Frontal cortex (tissue), 4 donors: Measurements from ENCODE around the gene FSD1. TPM values are rescaled to one million over a fixed set of nuclear protein-coding genes. Genes with fewer than 3 reads are reported as not detected.
"Not testable (repeated sequence)": the region's sequence is repeated elsewhere in the genome, so short reads cannot be mapped to it uniquely, and the experiment has no call there.

Experiments
- DNase-seq, 2 donors: peaks; one replicate each; pipeline ENCODE4 v3.0.0; 2012; ENCODE audit warnings: low spot score in 2 of 2
- FAIRE-seq: peaks from 2 replicates; lab custom pipeline; 2012; peaks lifted over from hg19 to GRCh38; lab: Jason Lieb, UNC
- total RNA-seq: library from RNA; depleted of rRNA; stranded (reverse); fragments of >200 nt; gene quantifications from one replicate; pipeline ENCODE4 v1.2.3, GENCODE V29; 2014
- donor health status: control.
- donor health status: control.
- donor health status: control.

The FSD1 gene
- total RNA-seq, 1 donor from 2014 or later, result 38.7 TPM

DNA sequence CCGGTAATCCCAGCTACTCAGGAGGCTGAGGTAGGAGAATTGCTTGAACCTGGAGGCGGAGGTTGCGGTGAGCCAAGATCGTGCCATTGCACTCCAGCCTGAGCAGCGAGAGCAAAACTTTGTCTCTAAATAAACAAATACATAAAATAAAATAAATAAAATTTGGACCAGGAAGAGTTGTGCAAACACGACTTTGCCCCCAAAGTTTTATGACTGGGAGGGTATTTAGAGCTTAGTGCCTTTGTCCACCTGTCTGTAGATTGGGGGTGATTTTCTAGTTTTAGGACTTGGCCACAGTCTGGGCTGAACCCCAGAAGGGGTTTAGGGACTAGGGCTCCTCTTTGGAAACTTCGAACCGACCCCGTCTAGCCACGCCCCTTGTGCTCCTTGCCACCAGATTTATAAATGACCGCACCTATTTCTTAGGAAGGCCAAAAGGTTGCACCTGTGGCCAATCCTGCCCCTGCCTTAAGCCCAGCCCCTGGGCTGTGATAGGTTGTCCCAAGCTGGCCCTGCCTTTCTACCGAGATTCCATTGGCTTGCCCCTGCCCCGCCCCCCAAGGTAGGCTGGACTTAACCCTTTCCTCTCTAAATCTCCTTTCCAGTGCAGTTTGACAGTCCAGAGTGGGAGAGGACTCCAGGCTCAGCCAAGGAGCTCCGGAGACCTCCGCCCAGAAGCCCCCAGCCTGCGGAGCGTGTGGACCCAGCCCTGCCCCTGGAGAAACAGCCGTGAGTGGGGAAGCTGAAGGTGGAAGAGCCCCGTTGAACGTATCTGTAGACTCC, 20.0 kb upstream of the FSD1 start:
- DNase-seq (no peak), FAIRE-seq (no peak)

DNA sequence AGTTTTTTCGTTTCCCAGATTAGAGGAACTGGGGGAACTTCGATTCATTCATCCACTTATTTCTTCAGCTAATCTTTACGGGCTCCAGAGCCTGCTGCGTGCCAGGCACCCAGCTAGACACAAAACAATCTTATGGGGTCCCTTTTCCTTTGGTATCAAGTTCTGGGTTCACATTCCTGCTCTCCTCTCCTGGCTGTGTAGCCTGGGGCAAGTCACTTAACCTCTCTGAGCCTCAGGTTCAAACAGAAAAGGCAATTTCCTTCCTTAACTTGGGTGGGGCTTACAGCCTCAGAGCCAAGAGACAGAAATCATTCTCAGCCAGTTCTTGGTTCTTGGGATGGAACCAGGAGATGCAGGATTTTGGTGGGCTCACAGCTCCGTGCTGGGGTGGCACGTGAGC, 19.4 kb upstream of the FSD1 start:
- FAIRE-seq (no peak), DNase-seq (no peak)

DNA sequence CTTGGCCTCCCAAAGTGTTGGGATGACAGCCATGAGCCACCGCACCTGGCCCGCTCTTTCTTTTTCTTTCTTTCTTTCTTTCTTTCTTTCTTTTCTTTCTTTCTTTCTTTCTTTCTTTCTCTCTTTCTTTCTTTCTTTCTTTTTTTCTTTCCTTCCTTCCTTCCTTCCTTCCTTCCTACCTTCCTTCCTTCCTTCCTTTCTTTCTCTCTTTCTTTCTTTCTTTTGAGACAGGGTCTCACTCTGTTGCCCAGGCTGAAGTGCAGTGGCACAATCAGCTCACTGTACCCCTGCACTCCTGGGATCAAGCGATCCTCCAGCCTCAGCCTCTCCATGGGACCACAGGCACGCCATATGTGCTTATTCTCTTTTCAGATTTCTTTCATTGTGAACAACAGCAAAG, 18.3 kb upstream of the FSD1 start:
- FAIRE-seq, DNase-seq: not testable (repeated sequence)

DNA sequence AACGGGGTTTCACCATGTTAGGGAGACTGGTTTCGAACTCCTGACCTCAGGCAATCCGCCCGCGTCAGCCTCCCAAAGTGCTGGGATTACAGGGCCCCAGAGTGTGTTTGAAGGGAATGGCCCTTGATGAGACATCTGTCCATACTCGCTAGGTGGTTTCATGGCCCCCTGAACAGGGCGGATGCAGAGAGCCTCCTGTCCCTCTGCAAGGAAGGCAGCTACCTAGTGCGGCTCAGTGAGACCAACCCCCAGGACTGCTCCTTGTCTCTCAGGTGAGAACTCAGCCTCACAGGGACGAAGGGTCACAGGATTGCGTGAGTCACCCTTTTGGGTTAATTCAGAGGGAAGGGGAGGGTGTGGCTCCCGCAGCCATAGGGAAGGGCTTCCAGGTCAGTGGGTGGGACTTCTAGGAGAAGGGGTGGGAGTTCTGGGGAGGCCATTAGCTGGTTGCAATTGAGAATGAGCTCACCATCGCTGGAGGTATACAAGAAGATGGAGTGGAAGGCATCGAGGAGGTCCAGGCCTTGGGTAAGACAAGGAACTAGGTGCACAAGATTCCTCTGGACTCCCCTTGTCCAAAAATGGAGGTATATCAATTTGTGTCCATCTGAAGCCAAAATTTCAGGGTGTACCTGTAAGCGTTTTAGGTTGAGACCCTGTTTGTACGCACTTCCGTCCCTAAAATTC, 16.2 kb upstream of the FSD1 start:
- no peak for FAIRE-seq
- DNase-seq, result no peak

DNA sequence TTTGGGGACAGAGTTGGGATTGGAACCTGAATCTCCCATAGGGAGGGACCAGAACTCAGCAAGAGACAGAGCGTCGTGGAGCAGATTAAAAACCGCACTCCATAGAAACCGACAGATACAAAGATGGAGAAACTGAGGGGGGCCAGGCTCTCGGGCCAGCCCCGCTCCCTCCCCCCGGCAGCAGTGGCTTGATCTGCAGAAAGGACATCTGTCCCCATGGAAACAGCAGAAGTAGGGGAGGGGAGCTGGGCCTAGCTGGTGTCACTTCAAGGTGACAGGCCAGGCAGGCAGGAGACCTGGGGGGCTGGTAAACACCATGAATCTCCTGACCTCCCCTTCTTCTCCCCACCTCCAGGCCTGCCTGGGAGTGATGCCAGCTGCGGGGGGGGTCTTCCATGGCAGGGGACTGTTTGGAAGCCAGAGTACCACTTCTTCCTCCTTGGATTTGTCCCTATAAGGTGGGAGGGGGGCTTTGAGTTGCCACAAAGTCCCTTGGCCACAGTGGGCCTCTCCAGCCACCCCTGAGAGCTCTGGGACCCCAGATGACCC, 13.1 kb upstream of the FSD1 start:
- FAIRE-seq, result no peak
- DNase-seq, result no peak

DNA sequence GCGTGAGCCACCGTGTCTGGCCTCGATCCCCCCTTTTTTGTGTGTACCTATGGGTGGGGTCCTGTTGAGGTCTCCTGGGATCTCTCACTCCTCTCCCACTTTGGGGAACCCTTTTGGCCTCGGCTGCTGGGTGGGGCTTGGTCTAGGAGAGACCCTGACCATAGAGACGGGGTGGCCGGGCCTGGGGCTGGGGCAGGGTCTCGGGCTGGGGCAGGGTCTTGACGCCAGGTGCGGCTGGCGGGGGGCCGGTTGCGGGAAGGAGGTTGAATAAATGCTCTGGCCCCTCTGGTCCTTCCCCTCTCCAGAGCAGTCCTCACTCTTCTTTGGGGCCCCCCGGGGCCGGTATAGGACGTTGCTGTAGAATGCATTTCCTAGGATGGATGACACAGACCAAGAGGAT, 11.9 kb upstream of the FSD1 start:
- FAIRE-seq (no peak), DNase-seq (no peak)

DNA sequence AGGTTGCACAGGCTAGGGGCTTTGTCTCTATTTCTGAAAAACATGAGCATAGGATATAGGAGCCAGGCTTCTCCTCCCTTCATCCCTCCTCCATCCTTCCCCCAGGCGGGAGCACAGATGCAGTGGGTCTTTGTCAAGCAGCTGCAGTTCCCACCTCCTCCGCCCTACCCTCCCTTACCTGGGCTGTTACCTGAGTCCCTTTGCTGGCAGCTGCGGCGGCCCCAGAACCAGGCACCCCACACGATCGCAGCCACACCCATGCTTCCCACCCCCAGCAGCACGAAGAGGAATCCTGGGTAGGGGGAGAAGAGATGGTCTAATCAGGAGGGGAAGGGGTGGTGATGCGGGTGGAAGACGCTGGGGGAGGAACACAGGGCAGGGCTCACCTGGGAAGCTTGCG, 10.0 kb upstream of the FSD1 start:
- no peak for DNase-seq
- no peak for FAIRE-seq

DNA sequence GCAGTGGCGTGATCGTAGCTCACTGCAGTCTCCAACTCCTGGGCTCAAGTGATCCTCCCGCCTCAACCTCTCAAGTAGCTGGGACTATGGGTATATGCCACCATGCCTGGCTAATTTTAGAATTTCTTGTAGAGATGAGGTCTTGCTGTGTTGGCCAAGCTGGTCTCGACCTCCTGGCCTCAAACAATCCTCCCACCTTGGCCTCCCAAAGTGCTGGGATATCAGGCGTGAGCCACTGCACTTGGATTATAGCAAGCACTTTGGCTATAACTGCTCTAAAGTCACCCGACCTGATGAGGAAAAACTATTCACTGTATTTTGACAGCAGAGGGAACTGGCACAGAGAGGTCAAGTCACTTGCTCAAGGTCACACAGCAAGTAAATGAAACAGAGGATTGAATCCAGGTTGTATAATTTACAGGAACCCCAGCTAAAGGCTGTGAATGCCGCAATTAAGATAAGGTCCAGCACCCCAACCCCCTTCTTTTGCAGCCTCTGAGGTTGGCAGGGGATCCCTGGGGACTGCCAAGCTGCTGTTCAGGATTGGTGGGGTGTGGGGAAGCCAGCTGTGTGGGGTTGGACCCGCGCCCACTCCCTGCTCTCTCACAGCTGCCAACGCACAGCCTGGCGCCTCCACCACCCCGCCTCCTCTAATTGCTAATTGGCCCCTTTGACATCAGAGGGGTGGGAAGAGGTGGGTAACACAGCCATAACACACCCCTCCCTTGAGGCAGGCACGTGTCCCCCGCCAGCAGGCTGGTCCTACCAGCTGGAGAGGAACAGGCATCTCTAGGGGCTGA, 8.2 kb upstream of the FSD1 start:
- no peak for FAIRE-seq

DNA sequence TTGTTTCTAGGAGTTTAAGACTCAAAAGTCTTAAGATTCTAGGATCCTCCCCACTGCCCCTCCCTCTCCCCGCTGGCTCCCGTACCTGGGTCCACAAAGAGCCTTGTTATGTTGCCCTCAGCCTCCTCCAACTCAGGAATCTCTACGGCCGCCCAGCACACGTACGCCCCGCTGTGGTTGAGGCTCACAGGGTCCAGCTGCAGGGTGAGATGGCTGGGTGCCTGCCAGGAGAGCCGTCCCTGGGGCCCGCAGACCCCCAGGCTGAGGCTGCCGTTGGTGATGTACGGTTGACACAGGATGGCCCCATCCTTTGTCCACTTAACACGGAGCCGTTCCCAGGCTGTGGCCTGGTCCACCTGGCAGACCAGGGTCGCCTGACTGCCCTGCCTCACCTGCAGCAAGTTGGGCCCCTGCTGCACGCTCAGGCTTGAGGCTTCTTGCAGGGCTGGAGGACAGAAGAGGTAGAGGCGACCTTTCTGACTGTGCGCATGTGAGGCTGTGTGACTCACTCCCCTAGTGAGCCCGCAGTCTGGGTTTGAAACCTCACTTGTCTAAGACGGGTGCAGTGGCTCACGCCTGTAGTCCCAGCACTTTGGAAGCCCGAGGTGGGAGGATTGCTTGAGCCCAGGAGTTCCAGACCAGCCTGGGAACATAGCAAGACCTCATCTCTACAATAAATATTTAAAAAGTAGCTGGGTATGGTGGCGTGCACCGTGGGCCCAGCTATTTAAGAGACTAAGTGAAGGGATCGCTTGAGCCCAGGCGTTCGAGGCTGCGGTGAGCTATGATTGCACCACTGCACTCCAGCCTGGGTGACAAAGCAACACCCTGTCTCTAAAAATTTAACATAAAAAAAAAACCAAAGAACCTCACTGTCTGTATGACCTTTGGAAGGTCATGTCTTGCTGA, 6.2 kb upstream of the FSD1 start:
- FAIRE-seq (no peak), DNase-seq (no peak)

More for the DNA sequence above, 8.2 kb upstream of the FSD1 start:
- DNase-seq, result peak; percentile 74 to 78

DNA sequence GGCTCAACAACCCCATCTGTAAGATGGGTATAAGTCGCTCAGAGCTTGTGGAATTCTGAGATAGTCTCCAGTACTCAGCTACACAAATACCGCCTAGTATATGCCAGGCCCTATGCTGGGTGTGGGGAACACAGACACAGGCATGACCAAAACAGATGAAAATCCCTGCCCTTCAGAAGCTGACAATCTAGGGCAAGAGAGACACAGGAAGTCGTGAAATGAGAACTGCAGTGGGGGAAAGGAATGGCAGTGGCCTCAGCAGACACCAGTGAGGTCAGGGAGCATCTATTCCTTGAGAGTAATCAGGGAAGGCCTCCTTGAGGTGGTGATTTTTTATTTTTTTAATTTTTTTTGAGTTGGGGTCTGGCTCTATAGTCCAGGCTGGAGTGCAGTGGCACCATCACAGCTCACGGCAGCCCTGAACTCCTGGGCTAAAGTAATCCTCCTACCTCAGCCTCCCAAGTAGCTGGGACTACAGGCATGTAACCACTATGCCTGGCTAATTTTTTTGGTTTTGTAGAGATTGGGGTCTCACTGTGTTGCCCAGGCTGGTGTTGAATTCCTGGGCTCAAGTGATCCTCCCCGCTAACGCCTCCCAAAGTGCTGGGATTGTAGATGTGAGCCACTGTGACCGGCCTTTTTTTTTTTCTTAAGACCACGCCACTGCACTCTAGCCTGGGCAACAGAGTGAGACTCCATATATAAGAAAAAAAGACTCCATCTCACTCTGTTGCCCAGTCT, 5.4 kb upstream of the FSD1 start:
- no peak for DNase-seq
- no peak for FAIRE-seq

DNA sequence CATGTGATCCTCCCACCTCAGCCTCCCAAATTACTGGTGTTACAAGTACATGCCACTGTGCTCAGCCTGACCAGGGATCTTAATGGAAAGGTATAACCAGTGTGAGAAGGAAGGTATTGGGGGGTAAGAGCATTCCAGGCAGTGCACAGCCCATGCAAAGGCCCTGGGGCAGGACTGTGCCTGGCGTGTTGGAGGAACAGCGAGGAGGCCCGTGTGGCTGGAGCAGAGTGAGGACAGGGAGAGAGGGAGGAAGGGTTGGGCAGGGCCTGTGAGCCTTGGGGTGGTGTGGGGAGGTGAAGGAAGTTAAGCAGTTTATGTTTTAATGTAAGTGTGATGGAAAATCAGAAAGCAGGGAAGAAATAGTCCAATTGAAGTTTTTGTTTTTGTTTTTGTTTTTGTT, 3.8 kb upstream of the FSD1 start:
- DNase-seq (no peak), FAIRE-seq (no peak)

DNA sequence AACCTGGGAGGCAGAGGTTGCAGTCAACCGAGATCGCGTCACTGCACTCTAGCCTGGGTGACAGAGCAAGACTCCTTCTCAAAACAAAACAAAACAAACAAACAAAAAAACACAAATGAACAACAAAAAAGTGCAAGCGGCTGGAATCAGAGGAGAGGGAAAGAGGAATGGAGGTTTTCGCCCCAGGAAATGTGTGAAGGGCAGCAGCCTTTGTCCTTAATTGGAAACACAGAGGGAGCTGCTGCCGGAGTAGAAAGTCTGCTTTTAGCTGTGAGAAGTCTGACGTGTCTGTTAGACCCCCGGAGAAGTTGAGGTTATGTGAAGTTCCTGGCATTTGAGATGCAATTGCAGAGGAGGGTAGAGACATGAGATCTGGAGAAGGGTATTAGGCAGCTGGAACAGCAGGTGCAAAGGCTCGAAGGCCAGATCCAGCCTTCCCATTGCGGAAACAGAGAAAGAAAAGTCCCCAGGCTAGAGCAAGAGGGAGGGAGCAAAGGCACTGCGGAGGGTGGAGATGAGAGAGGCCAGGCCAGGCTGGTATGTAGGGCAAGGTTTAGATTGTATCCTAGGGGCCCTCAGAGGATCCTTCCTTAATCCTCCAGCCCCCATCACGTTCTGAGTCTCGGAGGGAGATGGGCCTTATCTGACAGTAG, 2.7 kb upstream of the FSD1 start:
- DNase-seq, result no peak
- no peak for FAIRE-seq

DNA sequence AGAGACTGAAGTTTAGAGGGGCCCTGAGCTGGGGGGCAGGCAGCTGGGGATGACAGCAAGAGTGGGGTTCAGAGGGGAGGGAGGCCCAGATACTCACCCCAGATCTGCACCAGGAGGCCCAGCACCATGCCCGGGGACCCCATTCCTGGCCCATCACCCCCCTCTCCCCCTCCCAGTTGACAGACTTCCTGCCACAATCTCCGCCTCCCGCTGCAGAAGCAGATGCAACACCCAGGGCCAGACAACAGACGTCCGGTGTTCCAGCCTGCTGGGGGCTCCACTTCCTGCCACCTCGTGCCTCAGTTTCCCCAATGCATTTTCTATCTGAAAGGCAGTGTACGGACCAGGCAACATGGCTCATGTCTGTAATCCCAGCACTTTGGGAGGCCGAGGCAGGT, 2.2 kb upstream of the FSD1 start, which contains the start of gene TMIGD2:
TMIGD2 (minus strand) TSS at position 147 of the 398 bp plus-strand sequence; CDS start at position 143, 4 bp downstream.
- DNase-seq (no peak), FAIRE-seq (no peak)

DNA sequence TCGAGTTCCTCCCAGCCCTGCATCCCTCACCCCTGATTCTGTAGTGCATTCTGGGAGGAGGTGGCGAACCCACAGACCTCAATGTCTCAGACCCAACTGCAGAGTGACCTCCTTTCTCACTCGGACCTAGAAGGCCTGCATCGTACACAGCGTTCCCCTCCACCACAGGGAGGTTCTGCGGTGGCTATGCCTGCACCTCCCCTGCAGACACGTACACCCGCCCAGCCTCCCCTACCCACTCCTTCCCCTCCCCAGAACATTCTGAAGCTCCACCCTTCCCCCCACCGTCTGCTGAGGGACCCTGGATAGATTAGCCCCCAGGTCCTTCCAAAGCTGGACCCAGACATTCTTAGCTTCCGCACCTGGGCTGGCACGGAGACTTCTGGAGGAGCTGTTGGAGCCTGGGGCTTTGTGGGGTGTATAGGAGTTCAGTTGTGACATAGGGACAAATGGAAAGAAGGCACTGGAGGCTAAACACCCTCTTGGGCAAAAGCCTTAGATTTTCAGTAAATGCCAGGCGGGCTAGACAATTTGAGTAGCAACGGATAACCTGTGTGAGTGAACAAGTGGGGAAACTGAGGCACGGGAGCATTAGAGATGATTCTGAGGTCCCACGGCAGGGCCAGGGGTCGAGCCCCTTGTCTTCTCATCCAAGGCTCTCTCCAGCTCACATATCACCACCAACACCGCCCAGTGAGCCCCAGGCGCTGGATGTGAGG, 420 bp upstream of the FSD1 start:
- FAIRE-seq (no peak), DNase-seq (no peak)

DNA sequence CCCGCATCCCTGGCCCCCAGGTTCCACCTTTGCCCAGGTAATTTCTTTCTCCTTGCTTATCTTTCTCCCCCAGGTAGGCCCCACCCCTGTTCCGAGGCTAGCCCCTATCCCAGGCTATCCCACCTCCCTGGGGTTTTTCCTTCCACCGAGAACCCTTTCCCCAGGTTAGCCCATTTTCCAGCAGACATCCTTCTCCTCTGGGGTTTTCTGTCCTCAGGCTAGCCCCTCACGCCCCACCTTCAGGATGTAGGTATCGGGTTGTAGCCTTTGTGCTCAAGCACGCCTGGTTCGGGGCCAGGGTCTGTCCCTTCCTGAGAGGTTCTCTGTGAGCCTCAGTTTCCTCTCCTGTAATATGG, 837 bp downstream of the FSD1 start:
- DNase-seq (no peak), FAIRE-seq (no peak)

DNA sequence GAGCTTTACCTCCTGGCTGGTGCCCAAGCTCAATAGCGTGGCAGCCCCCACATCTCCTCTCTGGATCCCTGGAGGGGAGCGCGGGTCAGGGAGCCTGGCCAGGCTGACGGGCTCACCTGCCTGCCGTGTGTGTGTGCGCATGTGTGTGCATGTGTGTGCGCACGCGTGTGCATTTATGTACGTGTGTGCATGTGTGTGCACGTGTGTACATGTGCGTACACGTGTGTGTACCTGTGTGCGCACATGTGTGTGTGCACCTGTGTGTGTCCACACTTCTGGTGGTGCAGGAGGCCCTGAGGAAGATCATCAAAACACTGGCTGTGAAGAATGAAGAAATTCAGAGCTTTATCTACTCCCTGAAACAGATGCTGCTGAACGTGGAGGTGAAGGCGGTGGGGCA, 1.3 kb downstream of the FSD1 start:
- no peak for DNase-seq

DNA sequence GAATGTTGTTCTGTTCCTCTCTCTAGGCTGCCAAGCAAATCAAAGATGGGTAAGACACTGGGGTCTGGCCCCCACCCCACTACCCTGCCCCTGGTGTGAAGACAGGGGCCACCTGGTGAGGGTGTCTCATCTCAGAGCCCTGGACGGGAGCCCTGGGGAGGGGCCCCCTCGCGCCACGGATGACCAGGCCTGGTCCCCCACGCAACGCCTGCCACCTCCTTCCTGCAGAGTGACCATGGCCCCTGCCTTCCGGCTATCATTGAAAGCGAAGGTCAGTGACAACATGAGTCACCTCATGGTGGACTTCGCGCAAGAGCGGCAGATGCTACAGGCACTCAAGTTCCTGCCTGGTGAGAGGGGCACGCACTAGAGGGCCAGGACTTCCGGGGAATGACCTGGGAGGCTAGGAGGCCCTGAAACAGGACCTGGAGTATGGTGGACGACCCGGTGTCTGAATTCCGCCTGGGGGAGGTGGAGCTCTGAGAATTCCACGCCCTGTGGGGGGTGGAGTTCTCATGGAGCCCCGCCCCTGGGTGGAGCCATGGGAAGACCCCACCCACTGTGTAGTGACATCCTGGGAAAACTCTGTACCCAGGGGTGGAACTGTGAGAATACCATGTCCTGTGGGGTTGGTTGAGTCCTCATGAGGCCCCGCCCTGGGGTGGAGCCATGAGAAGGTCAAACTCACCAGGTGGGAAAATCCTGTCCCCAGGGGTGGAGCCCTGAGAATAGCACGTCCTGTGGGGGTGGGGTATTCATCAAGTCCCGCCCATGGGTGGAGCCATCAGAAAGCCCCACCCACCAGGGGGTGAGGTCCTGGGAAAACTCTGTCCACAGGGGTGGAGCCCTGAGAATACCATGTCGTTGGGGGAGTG, 6.1 kb downstream of the FSD1 start:
- no peak for DNase-seq
- FAIRE-seq, result no peak

More for the DNA sequence above, 1.3 kb downstream of the FSD1 start:
- no peak for FAIRE-seq
